Stimulated activated CD8-positive, alpha-beta memory T cell treated with anti-CD3 and anti-CD28 coated beads, Interleukin-4, amount 100 ng/mL, for 24 hours (primary cell): ENCODE measurements around the gene ETS1.

ENCODE experiments used
- DNase-seq: peaks from one replicate; pipeline ENCODE4 v3.0.0-alpha.2; 2020; ENCODE audit warnings: low read depth

ETS1 gene

DNA sequence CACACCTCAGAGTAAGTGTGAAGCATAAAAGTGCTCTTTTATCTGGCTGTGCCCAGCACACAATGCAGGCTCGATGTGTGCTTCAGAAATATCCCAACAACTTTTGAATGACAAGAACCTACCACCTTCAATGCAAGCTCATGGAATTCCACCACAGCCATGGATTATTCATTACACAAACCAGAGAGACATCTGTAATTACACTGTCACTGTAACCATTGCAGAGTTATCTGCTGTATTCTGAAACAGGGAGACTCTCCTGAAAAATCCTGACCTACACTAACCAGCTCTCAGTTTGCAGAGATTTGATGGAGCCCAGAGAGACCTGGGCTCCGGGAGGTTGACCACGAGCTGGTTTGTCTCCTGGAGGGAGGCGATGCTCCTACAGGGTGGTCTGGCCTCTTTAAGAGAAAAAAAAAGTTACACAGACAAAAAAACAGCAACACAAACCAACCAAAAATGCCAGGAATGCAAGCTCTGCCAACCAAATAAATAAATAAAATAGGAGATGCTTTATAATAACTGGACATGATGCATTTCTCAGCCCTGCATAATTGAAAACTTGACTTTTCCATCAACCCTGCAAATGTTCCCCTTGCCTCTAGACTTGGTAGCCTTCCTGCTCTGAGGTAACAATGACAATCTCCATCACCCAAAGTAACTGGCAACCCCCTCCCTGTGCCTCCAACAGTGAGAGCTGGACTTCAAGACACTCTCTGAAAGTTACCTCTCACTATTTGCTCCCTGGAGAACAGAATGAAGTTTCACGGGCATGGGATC, 69.7 kb downstream of the ETS1 start:
- no peak for DNase-seq

DNA sequence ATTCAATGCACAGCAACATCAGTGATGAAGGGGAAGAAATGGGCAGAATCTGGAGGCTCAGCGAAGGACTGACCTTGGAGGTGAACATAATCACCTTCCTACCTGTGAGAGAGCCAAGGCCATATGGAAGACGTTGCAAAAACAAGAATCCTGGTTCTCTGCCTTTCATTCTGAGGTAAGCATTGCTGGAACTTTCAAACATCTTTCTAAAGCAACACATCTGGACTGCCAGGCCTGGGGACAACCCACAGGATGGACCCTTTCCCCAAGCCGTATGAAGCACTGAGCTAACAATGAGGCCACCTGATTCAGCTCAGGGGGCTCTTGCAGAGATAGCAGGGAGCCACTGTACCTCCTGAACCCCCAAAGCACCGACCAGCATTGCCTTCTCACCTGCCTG, 70.5 kb downstream of the ETS1 start:
- no peak for DNase-seq

DNA sequence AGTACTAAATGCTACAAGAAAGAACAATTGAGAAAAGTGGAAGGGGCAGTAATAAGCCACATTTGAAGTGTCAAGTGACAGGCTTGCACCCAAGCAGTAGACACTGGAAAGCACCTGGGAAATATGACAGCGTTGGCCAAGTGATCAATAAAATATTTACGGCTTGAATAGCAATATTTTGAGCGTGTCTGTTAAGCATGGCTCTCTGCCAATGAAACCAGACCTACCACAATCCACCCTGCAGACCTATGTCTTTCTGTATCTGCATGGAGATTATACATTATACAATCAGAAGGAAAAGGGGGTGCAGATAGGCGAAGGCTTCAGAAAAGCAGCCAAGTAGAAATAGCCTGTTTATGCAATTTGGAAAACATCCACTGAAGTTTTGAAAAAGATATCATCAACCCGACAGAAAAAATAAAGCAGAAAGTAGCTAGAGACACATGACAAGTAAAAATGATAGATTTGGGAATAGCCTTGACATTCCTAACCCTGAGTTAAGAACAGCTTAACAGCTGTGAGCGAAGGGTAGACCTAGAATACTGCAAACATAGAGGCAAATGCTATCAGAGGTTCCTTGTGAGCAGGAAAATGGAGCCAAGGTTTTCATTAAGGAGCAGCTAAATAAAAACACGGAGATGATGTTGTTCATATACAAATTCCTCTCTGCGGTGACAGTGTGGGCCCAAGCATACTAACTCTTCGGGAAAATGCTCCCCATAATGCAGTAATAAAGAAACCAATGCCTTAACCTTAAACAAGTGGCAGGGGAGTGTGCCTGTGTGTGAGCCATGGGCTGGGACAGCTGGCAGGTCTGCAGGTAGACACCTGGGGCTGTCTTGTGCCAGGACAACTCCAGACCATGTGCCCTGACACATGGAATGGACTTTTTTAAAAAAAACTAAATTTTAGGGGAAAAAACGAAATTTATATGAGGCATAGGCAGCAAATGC, 71.3 kb downstream of the ETS1 start:
- no peak for DNase-seq

DNA sequence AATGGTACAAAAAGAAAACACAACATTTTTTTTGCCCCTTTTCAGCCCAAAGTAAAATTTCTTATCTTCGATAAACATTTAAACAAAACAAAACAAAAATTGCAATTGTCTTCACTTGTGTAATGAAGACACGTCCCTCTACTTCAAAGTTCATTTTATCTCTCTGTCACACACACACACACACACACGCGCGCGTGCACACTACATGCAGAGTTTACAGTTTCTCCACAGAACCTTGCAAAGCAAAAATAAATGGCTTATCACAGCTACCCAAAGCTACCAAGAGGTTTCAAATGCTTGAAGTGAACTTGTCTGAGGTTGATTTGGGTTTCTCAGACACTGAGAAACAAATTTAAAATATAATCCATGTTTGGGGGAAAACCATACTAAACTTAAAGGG, 72.3 kb downstream of the ETS1 start:
- DNase-seq, result no peak

DNA sequence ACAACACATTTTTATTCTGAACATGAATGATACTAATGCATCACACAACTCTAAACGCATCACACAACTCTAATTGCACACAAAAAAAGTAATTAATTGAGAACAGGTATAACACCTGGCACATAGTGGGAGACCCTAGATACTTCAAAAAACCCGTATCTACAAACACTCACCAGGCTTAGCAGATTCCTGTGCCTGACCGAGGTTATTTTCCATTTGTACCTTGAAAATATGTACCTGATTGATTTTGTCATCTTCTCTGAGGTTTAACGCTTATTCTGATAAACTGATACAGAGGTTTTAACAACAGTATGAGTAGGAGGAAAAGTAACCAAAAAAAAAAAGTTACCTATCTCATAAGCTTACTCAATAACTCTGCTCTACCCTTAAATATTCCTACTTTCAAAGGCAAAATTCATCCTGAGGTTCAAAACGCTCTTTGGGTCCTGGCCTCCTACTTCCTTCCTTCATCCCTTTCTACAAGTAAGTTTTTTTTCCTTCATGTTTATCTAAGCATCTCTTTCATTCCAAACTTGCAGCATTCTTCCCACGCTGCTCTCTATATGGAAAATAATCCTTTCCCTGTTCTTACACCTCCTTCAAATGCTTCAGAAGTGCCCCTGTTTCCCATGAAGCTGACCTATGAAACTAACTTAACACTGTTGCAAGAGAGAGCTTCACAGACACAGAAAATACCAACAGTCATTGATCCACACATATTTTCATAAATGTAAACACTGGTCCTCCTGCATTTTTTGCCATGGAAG, 73.3 kb downstream of the ETS1 start:
- DNase-seq, result no peak

DNA sequence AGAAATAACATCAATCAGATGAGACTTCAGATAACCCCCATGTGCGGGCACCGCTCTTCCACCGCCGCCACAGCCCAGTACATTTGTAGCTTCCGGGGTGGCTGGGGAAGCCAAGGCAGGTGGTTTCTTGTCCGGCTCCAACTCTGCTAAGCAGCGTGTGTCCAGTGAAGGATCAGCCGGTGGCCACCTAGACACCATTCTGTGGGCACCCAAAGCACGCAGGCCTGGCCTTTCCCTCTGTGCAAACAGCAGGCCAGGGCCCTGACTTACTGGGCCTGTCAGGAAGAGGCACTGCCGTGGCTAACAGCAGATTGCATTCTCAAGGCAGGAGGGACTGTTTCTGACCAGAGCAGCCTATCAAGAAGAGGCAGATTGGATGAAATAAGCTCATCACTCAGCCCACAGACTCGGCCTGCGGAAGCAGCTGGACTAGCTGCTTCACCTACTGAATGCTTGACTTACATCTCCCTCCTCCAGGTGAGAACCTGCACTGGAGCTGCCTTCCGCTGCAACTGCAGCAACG, 74.8 kb downstream of the ETS1 start:
- DNase-seq, result no peak

DNA sequence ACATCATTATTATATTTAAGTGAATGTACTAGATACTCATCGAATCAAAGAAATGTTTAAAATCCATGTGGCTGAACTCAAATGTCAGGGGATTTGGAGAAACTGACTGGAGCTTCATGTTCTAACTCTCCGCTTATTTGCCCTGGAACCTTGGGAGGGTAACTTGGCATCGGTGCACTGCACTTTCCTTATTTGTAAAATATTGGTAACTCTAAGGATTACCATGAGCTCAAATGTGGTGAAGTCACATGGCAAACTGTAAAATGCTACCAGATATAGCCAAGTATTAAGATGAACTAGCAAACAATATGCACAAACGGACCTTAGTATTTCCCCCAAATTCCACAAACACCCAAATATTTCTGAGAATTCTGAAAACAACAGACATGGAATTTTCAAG, 75.6 kb downstream of the ETS1 start:
- no peak for DNase-seq

DNA sequence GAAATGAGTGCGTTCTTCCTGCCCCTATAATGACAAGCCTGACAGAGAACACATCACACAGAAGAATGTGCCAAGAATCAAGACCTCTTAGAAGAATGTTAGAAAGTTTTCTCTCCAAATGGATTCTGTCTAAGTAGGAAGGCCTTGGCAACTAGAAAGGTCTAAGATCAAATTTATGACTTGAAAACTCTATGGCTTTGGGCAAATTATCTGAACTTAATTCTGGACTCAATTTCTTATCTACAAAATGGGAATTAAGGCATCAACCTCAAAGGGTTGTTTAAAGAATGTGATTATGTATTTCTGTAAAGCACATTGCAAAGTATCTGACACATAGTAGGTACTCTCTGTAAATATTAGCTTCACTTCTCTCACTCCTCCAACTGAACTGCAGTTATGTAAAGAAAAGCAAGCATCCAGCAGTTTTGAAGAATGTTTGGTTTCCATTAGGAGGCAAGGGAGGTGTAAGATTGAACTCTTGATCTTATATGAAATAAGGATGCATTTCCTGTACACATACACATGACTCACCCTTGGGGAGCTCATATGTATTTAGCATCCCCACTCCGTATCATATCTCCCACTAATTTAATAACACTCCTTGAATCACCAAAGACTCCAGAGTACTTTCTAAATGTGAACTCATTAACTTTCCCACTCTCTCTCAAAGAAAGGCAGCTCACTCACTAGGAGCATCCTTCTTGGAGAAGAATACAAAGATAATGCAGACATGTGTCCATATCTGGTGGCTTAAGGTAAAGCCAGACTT, 77.6 kb downstream of the ETS1 start:
- DNase-seq, result no peak

DNA sequence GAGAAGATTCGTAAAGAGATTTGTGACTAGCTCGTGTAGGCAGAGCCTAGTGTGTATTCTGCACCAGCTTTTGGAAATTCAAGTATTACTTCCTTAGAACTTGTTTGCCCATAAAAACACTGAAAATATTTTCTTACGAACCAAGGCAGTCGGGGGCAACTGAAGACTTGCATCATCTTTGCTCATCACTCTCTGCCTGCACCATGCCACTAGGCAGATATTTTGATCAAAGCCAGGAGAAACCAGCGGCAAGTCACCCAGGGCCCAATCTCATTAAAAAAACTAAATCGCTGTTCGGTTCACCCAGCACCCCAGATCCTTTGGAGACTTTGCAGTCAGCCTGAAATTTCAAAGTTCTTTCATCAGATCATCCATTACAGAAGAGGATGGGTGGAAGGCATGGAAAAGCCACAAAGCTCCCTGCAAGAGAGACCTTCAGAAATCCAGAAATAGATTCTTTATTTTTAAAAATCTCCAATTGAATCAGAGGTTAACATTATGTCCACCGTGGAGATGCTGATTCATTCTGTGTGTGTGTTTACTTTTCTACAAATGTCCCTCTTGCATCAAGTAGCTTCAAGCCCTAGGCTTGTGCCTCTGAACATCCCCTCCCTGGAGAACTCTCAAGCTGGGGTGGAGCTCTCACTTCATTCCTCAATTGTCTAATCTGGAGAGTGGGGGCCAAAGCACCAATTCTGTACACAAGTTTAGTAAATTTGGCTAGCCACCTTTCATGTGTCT, 78.4 kb downstream of the ETS1 start:
- DNase-seq, result no peak

DNA sequence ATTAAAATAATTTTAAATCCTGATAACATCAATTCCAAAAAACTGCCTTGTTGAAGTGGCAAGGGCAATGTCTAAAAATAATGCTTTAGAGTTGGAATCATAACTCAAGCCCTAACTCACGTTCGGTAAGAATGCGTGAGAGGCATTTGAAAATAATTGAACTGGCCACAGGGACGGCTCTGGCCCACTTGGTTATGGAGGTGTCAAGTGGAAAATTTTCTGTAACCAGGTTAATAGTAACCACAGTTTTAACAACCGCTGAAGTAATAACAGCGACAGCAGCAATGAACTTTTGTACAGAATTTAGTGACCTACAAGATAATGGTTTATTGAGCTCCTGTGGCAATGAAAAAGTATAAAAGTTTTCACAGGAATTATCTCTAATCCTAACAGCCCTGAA, 79.4 kb downstream of the ETS1 start:
- no peak for DNase-seq

DNA sequence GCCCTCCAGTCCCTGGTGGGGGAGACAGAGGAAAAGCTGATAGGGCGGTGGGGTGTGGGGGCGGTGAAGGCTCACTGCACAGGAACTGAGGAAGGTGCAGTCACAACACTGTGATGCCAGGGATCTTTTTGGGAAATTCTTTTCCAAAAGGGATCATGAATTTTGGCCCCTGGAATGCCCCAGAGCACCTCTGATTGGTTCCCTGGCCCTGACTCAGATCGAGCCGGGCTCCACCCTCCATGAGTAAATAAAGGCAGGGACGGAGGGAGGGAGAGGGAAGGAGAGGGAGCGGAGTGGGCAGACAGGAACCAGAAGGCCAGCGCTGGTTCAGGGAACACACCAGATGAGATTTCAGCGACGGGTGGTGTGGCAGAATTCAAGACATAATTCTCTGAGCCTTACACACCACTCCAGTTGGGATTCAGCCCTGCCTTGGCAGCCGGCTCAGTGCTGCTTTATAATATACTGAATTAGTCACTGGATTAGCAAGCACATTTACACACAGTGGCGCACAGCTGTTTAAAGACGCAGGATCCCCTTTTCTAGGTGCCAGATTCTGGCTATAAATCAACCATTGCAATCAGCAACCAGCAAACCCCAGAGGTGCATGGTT, 80.3 kb downstream of the ETS1 start:
- no peak for DNase-seq

DNA sequence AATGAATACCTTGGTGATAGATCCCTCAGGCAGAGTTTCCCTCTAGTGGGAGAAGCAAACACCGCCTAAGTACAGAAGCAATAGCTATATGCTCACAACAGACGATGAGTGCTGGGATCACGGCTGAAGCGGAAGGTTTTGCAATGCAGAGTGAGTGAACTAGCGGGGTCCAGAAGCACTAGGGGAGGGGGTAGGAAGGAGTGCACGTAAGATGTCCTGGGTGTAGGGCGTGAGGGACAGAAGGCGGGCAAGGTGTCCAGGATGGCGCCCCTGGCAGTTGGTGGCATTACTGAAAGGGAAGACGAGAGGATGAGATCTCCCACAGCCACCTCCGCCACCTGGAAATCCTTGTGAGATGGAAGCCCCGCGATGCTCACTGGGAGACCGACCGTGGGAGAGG, 81.0 kb downstream of the ETS1 start:
- DNase-seq, result no peak

DNA sequence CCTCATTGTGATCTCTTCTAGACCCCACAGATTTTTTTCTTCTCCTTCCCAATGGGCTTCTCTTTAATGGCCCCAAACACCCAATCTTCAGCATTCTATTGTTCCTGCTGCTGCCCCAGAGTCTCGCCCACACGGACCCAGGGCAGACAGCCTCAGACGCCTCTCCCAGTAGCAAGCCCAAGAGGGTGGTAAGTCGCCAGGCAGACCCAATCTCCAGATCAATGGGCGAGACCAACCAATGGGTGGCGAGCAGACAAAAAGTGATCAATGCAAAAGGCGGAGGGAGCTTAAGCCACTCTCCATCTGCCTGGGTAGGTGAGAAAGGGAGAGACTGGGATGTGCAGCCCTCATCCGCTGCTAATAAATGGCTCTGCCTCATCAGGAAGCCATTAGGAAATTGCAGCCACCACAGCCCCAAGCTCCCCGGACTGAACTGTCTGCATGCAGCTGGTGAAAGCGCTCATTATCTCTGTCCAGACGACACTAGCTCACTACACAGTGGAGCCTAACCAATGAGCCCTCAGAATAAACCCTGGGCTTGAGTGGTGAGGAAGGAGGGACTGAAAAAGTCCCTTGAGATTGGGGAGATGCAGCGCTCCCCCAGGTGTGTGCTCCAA, 81.8 kb downstream of the ETS1 start:
- no peak for DNase-seq

DNA sequence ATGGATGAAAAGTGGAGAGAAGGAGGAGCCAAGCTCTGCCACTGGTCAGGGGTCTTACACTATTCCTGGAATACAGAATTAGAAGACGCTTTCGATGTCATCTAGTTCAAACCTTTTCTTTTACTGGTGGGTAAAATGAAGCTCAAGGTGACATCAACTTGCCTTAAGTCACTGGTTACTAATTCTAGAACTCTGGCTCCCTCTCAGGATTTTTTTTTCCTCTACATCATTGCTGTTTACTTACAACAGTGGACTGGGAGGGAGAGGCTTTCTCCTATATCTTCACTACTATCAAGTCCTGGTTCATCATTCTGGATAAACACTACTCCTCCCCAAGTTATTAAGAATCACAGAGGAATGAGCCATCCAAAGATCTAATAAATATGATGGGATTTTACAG, 82.9 kb downstream of the ETS1 start:
- DNase-seq, result no peak

DNA sequence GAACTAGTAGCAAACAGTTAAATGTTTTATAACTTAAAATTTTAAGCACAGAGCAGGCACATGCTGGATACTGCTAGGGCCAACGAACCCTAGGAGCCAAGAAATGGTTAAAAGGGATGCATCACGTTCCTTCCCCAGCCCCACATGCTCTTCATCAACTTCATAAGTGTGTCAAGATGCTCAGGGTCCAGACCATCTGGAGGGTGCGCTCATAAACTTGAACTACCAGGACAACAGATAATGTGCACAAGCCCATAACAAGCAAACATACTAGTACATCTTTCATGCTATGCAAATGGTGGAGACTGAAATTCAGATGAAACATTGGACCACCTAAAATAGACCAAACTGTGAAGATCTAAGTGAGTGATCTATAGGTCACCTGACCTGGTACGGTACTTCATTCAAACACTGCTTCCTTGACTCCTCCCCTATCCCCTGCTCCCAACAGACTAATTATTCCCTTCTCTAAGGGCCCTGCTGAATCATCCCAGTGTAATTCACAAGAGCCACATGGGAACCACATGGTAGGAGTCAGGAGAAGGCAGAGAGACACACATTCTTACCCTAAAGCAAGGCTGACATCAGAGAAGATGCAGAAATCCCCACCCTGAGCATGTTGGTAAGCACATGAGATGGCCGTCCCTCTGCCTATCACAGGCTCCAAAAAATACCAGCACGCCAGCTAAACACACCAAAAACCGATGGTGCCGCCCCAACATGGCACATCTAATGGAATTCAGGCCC, 83.9 kb downstream of the ETS1 start:
- no peak for DNase-seq

DNA sequence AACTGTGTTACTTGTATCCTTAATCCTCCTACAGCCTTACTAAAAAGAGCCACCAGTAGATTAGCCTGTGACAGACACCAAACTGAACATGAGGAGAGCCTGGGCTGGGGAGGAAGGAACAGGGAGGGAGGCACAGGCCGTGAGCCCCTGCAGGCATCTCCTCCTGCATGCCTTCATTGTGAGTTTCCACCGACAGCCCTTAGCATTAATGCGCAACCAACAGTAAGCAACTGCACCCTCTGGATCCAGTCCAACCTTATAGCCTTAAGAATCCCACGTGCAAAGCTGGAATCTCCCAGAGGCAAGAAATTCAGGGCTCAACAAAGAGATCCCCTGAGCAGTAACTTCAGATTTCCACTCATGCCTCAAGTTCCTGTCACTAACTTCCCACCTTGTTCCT, 84.6 kb downstream of the ETS1 start:
- no peak for DNase-seq

DNA sequence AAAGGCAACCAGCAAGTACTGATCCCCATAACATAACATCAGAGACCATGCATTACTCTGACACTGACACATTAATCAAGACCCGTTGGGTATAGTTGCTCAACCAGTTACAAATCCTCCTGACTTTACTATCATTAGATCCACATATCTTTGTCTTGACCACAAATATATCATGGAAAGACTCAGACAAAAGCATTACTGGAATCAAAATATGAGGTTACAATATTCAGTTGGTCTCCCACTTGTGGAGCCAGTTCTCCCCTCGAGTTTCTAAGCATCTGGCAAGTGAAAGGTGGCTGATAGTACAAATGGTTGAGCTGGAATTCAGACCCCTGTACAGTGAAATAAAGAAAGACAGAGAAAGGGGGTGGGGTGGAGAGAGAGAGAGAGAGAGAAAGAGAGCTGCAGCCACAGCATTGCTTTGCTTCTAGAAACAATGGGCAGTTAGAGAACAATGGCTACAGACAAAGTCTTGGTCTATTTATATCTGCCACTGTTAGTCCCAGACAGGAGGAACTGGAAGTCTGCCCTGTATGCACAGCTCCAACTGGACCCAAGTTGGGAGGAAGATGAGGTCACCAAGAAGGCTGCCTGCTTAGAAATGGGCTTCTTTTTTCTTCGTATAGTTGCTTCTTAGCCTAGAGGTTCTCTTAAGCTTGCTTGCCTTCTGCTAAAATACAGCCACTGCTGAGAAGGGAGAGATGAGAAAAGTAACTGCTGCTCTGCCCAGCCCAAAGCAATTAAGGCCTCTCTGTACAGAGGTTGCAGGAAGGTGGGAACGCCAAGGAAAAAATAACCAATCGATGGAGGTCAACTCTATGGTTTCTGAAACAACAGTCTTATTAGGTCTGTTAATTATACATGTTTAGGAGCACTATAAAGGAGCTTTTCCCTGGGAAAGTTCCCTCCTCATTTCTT, 85.5 kb downstream of the ETS1 start:
- DNase-seq, result no peak

DNA sequence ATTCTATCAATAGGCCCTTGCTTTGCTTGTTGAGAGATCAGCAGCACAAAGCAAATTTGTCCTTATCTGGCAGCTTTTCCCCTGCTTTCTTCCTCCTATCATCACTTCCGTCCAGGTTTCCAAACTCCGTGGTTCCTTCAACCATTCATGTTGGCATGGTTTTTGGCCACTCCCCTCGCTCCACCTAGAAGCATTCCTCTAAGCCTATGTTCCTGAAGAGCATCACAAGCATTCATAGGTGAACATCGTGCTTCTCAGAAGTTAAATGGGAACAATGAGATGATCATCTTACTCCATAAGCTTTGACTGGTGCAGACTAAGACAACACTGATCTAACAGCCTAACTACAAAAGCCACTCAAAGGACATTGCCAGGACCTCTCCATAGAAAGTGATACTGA, 86.3 kb downstream of the ETS1 start:
- DNase-seq, result no peak
